Neural cell (in vitro differentiated cells): ENCODE data around the gene LIMS1. TPM values are rescaled to one million over a fixed set of nuclear protein-coding genes. Genes with fewer than 3 reads are reported as not detected.

ENCODE experiments used
- H2AFZ ChIP-seq: fragments of 200-600, 300-800 bp; sonication (generic), shearing (Covaris generic); 2 replicates; pipeline ENCODE4 v1.6.0; 2014; ENCODE audit warnings: low read depth, mild to moderate bottlenecking, antibody characterized with exemption, low read length, moderate library complexity
- H3F3A ChIP-seq: fragments of 200-600 bp; shearing (Covaris generic); 2 replicates; pipeline ENCODE4 v1.6.1; 2016; ENCODE audit warnings: mild to moderate bottlenecking, moderate library complexity, mixed read lengths, antibody characterized with exemption, low read length; ENCODE audit not compliant: insufficient read depth, poor library complexity, severe bottlenecking
- H3K27ac ChIP-seq: fragments of 200-600, 300-800 bp; sonication (generic), shearing (Covaris generic); 2 replicates; pipeline ENCODE4 v1.5.1; 2014; ENCODE audit warnings: mild to moderate bottlenecking, low read length, moderate library complexity
- H3K27me3 ChIP-seq: fragments of 300-800, 200-600 bp; sonication (generic), shearing (Covaris generic); 2 replicates; pipeline ENCODE4 v1.6.0; 2014; ENCODE audit warnings: mild to moderate bottlenecking, low read depth, low read length, moderate library complexity; ENCODE audit not compliant: insufficient read depth
- H3K36me3 ChIP-seq: fragments of 300-800, 200-600 bp; sonication (generic), shearing (Covaris generic); 2 replicates; pipeline ENCODE4 v1.5.1; 2014; ENCODE audit warnings: mild to moderate bottlenecking, antibody characterized with exemption, low read length, moderate library complexity; ENCODE audit not compliant: insufficient read depth
- H3K4me2 ChIP-seq: fragments of 300-800, 200-600 bp; sonication (generic), shearing (Covaris generic); 2 replicates; pipeline ENCODE4 v1.6.0; 2014; ENCODE audit warnings: mild to moderate bottlenecking, low read length
- H3K4me3 ChIP-seq: fragments of 300-800, 200-600 bp; sonication (generic), shearing (Covaris generic); 2 replicates; pipeline ENCODE4 v1.5.1; 2014; ENCODE audit warnings: mild to moderate bottlenecking, low read length, moderate library complexity
- H3K79me2 ChIP-seq: fragments of 200-600 bp; shearing (Covaris generic); replicated peaks from 2 replicates; pipeline ENCODE4 v1.6.0; 2014; ENCODE audit warnings: mild to moderate bottlenecking, low read length, moderate library complexity; ENCODE audit not compliant: insufficient read depth
- H3K9ac ChIP-seq: fragments of 300-800, 200-600 bp; sonication (generic), shearing (Covaris generic); 2 replicates; pipeline ENCODE4 v1.6.1; 2016; ENCODE audit warnings: mild to moderate bottlenecking, low read length, mixed read lengths
- H3K9me2 ChIP-seq: fragments of 200-600 bp; shearing (Covaris generic); 2 replicates; pipeline ENCODE4 v1.6.1; 2016; ENCODE audit warnings: mild to moderate bottlenecking, low read length, mixed read lengths; ENCODE audit not compliant: insufficient read depth
- H3K9me3 ChIP-seq: fragments of 200-600, 300-800 bp; sonication (generic), shearing (Covaris generic); 2 replicates; pipeline ENCODE4 v1.6.1; 2016; ENCODE audit warnings: mild to moderate bottlenecking, mixed run types, low read length, moderate library complexity, mixed read lengths
- H4K20me1 ChIP-seq: fragments of 200-600 bp; shearing (Covaris generic); 2 replicates; pipeline ENCODE4 v1.6.1; 2016; ENCODE audit warnings: mild to moderate bottlenecking, mixed run types; ENCODE audit not compliant: insufficient read depth
- CTCF ChIP-seq: fragments of 450-650 bp; IDR thresholded peaks from 2 replicates; pipeline ENCODE4 v1.5.1; 2014; ENCODE audit warnings: antibody characterized with exemption, mild to moderate bottlenecking, moderate library complexity; ENCODE audit not compliant: poor library complexity, severe bottlenecking
- EP300 ChIP-seq: fragments of 450-650 bp; conservative IDR thresholded peaks from 2 replicates; pipeline ENCODE4 v1.6.1; 2014; ENCODE audit warnings: antibody characterized with exemption, mild to moderate bottlenecking, moderate library complexity; ENCODE audit not compliant: poor library complexity, severe bottlenecking
- EZH2 ChIP-seq: fragments of 200-600, 300-800 bp; shearing (Covaris generic), sonication (generic); IDR thresholded peaks from 2 replicates; pipeline ENCODE4 v1.6.1; 2014; ENCODE audit warnings: antibody characterized with exemption, low read length, borderline replicate concordance, mild to moderate bottlenecking; ENCODE audit not compliant: insufficient read depth, poor library complexity, severe bottlenecking
- MXI1 ChIP-seq: fragments of 450-650 bp; conservative IDR thresholded peaks from 2 replicates; pipeline ENCODE4 v1.6.1; 2014; ENCODE audit warnings: antibody characterized with exemption, mild to moderate bottlenecking; ENCODE audit not compliant: poor library complexity, severe bottlenecking
- POLR2AphosphoS5 ChIP-seq: IDR thresholded peaks from 2 replicates; pipeline ENCODE4 v1.6.1; 2012
- RAD21 ChIP-seq: fragments of 450-650 bp; conservative IDR thresholded peaks from 2 replicates; pipeline ENCODE4 v1.6.1; 2014; ENCODE audit warnings: antibody characterized with exemption, mild to moderate bottlenecking, moderate library complexity
- REST ChIP-seq: IDR thresholded peaks from 2 replicates; pipeline ENCODE4 v1.6.1; 2012; ENCODE audit warnings: borderline replicate concordance
- SMC3 ChIP-seq: fragments of 450-650 bp; conservative IDR thresholded peaks from 2 replicates; pipeline ENCODE4 v1.6.1; 2014; ENCODE audit warnings: antibody characterized with exemption, mild to moderate bottlenecking, moderate library complexity; ENCODE audit not compliant: poor library complexity
- TAF1 ChIP-seq: IDR thresholded peaks from 2 replicates; pipeline ENCODE4 v1.6.1; 2012; ENCODE audit warnings: low read depth
- polyA plus RNA-seq: library from polyadenylated mRNA; depleted of rRNA; stranded (reverse); fragments of >200 nt; gene quantifications from 2 replicates; pipeline ENCODE4 v1.2.3, GENCODE V29; 2014

LIMS1 gene
- polyA plus RNA-seq, 1 donor from 2014 or later: 12.3 TPM

DNA sequence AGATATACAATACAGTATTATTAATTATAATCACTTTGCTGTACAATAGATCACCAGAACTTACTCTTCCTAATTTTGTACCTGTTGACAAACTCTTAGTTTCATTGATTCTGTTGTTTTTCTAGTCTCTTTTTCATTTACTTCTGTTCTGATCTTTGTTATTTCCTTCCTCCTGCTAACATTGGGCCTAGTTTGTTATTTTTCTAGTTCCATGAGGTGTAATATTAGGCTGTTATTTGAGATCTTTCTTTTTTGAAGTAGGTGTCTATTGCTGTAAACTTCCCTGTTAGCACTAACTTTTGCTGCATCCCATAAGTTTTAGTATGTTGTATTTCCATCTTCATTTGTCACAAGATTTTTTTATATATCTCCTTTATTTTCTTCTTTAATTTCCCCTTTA is 55.1 kb downstream of the LIMS1 start:
- Histone ChIP-seq H3K9me3 (no peaks in the 10 kb centered on the region), H3K36me3 (no peaks in the 10 kb centered on the region), H4K20me1 (no peaks in the 10 kb centered on the region), H3K27me3 (no peaks in the 10 kb centered on the region), H3K9me2 (no peaks in the 10 kb centered on the region), H3K4me2 (no peak overlapping the region), H3K9ac (no peak overlapping the region), H3F3A (no peaks in the 10 kb centered on the region), H2AFZ (no peak overlapping the region), H3K27ac (no peak overlapping the region), H3K4me3 (no peak overlapping the region), H3K79me2 (no peaks in the 10 kb centered on the region)
- TF ChIP-seq EP300 (no peak), TAF1 (no peak), EZH2 (no peak), RAD21 (no peak), REST (no peak), POLR2AphosphoS5 (no peak), CTCF (no peak), SMC3 (no peak), MXI1 (no peak)

DNA sequence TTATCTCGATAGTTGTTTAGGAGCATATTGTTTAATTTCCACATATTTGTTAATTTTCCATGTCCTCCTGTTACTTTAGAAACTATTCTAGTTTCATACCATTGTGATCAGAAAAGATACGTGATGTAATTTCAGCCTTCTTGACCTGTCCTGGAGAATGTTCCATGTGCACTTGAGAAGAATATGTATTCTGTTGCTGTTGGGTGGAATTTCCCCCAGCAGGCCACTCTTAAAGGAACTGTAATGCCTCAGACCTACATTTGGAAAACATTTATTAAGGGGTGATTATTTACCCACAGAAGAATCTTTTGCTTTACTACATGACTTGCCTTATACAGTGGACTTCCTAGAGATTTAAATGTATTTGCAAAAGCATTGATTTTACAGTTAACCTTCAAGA is 55.5 kb downstream of the LIMS1 start:
- no peak overlapping the region for H3K4me3 ChIP-seq
- H3K36me3 ChIP-seq: no peaks in the 10 kb centered on the region
- H3K9ac ChIP-seq: no peak overlapping the region
- no peaks in the 10 kb centered on the region for H3F3A ChIP-seq
- H4K20me1 ChIP-seq: no peaks in the 10 kb centered on the region
- no peaks in the 10 kb centered on the region for H3K9me3 ChIP-seq
- H3K27ac ChIP-seq: no peak overlapping the region
- H3K4me2 ChIP-seq: no peak overlapping the region
- TF ChIP-seq RAD21 (no peak), REST (no peak), EP300 (no peak), SMC3 (no peak), TAF1 (no peak)
- no peak overlapping the region for H2AFZ ChIP-seq
- H3K27me3 ChIP-seq: no peaks in the 10 kb centered on the region
- no peaks in the 10 kb centered on the region for H3K9me2 ChIP-seq
- no peaks in the 10 kb centered on the region for H3K79me2 ChIP-seq
